WTC11 (cell line): ENCODE measurements around the gene MRPL47.

ENCODE experiments used
- ATF2 ChIP-seq: sonication (generic); formaldehyde crosslinking; IDR thresholded peaks from 2 replicates; pipeline ENCODE4 v1.8.1; 2022; ENCODE audit warnings: low read depth, missing genetic modification reagents, borderline replicate concordance
- CBFB ChIP-seq: sonication (generic); formaldehyde crosslinking; IDR thresholded peaks from 2 replicates; pipeline ENCODE4 v1.8.1; 2022; ENCODE audit warnings: mild to moderate bottlenecking, low read depth, missing genetic modification reagents
- CREM ChIP-seq: sonication (generic); formaldehyde crosslinking; IDR thresholded peaks from 2 replicates; pipeline ENCODE4 v1.8.1; 2022; ENCODE audit warnings: mild to moderate bottlenecking, missing genetic modification reagents, moderate library complexity
- ETV6 ChIP-seq: sonication (generic); formaldehyde crosslinking; IDR thresholded peaks from 2 replicates; pipeline ENCODE4 v1.8.1; 2022; ENCODE audit warnings: mild to moderate bottlenecking, missing genetic modification reagents
- JUN ChIP-seq: sonication (generic); formaldehyde crosslinking; IDR thresholded peaks from 2 replicates; pipeline ENCODE4 v1.8.0; 2023; ENCODE audit warnings: mild to moderate bottlenecking, missing genetic modification reagents
- NFYB ChIP-seq: sonication (generic); formaldehyde crosslinking; conservative IDR thresholded peaks from 2 replicates; pipeline ENCODE4 v1.8.0; 2022; ENCODE audit warnings: low read depth, missing genetic modification reagents
- TEAD1 ChIP-seq: sonication (generic); formaldehyde crosslinking; IDR thresholded peaks from 2 replicates; pipeline ENCODE4 v1.8.0; 2022; ENCODE audit warnings: mild to moderate bottlenecking, missing genetic modification reagents
- ZNF219 ChIP-seq: sonication (generic); formaldehyde crosslinking; IDR thresholded peaks from 2 replicates; pipeline ENCODE4 v1.8.0; 2023; ENCODE audit warnings: missing genetic modification reagents, mild to moderate bottlenecking, borderline replicate concordance
- ZNF232 ChIP-seq: sonication (generic); formaldehyde crosslinking; IDR thresholded peaks from 2 replicates; pipeline ENCODE4 v1.8.0; 2022; ENCODE audit warnings: mild to moderate bottlenecking, missing genetic modification reagents
- TF ChIP-seq, protein P1 (sequence below): sonication (generic); formaldehyde crosslinking; IDR thresholded peaks from 2 replicates; pipeline ENCODE4 v1.8.1; 2023; ENCODE audit warnings: mild to moderate bottlenecking, missing genetic modification reagents, borderline replicate concordance
- TF ChIP-seq, protein P2 (sequence below): fragments of 200-600 bp; IDR thresholded peaks from 2 replicates; pipeline ENCODE4 v1.8.0; 2022; ENCODE audit warnings: antibody characterized with exemption
- TF ChIP-seq, protein P3 (sequence below): sonication (generic); formaldehyde crosslinking; IDR thresholded peaks from 2 replicates; pipeline ENCODE4 v1.8.1; 2022; ENCODE audit warnings: mild to moderate bottlenecking, moderate library complexity, missing genetic modification reagents
- TF ChIP-seq, protein P4 (sequence below): sonication (generic); formaldehyde crosslinking; IDR thresholded peaks from 2 replicates; pipeline ENCODE4 v1.8.0; 2022; ENCODE audit warnings: mild to moderate bottlenecking, missing genetic modification reagents
- TF ChIP-seq, protein P5 (sequence below): sonication (generic); formaldehyde crosslinking; IDR thresholded peaks from 2 replicates; pipeline ENCODE4 v1.8.0; 2022; ENCODE audit warnings: mild to moderate bottlenecking, missing genetic modification reagents

DNA sequence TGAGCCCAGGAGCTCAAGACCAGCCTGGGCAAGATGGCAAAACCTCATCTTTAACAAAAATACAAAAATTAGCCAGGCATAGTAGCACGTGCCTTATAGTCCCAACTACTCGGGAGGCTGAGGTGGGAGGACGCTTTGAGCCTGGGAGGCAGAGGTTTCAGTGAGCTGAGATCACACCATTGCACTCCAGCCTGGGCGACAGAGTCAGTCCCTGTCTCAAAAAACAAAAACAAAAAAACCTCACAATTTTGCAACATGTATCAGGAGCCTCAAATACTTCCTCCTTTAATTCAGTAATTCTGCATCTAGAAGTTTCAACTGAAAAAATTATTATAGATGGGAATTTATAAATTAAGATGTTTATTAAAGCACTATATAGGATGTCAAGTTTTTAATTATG, 1.1 kb downstream of the MRPL47 start:
- TF ChIP-seq TEAD1 (CRISPR knock-in tag) (no peak), ETV6 (CRISPR knock-in tag) (no peak), NFYB (no peak), CBFB (CRISPR knock-in tag) (no peak), JUN (CRISPR knock-in tag) (no peak), ATF2 (CRISPR knock-in tag) (no peak), CREM (CRISPR knock-in tag) (no peak), ZNF232 (CRISPR knock-in tag) (no peak), ZNF219 (CRISPR knock-in tag) (no peak)
- TF ChIP-seq, protein P1, sequence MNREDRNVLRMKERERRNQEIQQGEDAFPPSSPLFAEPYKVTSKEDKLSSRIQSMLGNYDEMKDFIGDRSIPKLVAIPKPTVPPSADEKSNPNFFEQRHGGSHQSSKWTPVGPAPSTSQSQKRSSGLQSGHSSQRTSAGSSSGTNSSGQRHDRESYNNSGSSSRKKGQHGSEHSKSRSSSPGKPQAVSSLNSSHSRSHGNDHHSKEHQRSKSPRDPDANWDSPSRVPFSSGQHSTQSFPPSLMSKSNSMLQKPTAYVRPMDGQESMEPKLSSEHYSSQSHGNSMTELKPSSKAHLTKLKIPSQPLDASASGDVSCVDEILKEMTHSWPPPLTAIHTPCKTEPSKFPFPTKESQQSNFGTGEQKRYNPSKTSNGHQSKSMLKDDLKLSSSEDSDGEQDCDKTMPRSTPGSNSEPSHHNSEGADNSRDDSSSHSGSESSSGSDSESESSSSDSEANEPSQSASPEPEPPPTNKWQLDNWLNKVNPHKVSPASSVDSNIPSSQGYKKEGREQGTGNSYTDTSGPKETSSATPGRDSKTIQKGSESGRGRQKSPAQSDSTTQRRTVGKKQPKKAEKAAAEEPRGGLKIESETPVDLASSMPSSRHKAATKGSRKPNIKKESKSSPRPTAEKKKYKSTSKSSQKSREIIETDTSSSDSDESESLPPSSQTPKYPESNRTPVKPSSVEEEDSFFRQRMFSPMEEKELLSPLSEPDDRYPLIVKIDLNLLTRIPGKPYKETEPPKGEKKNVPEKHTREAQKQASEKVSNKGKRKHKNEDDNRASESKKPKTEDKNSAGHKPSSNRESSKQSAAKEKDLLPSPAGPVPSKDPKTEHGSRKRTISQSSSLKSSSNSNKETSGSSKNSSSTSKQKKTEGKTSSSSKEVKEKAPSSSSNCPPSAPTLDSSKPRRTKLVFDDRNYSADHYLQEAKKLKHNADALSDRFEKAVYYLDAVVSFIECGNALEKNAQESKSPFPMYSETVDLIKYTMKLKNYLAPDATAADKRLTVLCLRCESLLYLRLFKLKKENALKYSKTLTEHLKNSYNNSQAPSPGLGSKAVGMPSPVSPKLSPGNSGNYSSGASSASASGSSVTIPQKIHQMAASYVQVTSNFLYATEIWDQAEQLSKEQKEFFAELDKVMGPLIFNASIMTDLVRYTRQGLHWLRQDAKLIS (CRISPR knock-in tag), result no peak
- TF ChIP-seq, protein P2, sequence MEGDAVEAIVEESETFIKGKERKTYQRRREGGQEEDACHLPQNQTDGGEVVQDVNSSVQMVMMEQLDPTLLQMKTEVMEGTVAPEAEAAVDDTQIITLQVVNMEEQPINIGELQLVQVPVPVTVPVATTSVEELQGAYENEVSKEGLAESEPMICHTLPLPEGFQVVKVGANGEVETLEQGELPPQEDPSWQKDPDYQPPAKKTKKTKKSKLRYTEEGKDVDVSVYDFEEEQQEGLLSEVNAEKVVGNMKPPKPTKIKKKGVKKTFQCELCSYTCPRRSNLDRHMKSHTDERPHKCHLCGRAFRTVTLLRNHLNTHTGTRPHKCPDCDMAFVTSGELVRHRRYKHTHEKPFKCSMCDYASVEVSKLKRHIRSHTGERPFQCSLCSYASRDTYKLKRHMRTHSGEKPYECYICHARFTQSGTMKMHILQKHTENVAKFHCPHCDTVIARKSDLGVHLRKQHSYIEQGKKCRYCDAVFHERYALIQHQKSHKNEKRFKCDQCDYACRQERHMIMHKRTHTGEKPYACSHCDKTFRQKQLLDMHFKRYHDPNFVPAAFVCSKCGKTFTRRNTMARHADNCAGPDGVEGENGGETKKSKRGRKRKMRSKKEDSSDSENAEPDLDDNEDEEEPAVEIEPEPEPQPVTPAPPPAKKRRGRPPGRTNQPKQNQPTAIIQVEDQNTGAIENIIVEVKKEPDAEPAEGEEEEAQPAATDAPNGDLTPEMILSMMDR, result no peak
- TF ChIP-seq, protein P3, sequence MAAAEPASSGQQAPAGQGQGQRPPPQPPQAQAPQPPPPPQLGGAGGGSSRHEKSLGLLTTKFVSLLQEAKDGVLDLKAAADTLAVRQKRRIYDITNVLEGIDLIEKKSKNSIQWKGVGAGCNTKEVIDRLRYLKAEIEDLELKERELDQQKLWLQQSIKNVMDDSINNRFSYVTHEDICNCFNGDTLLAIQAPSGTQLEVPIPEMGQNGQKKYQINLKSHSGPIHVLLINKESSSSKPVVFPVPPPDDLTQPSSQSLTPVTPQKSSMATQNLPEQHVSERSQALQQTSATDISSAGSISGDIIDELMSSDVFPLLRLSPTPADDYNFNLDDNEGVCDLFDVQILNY, result no peak
- TF ChIP-seq, protein P4, sequence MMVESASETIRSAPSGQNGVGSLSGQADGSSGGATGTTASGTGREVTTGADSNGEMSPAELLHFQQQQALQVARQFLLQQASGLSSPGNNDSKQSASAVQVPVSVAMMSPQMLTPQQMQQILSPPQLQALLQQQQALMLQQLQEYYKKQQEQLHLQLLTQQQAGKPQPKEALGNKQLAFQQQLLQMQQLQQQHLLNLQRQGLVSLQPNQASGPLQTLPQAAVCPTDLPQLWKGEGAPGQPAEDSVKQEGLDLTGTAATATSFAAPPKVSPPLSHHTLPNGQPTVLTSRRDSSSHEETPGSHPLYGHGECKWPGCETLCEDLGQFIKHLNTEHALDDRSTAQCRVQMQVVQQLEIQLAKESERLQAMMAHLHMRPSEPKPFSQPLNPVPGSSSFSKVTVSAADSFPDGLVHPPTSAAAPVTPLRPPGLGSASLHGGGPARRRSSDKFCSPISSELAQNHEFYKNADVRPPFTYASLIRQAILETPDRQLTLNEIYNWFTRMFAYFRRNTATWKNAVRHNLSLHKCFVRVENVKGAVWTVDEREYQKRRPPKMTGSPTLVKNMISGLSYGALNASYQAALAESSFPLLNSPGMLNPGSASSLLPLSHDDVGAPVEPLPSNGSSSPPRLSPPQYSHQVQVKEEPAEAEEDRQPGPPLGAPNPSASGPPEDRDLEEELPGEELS (CRISPR knock-in tag), result no peak
- TF ChIP-seq, protein P5, sequence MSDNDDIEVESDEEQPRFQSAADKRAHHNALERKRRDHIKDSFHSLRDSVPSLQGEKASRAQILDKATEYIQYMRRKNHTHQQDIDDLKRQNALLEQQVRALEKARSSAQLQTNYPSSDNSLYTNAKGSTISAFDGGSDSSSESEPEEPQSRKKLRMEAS, result no peak
